ENCODE results near the gene NHLRC3. TPM values are rescaled to one million over a fixed set of nuclear protein-coding genes. Genes with fewer than 3 reads are reported as not detected.

NHLRC3 gene
- total and polyA plus RNA-seq, 9 of the 15 experiments (the other 6 are each of a cell fraction or from before 2014, with no cell fraction given), result 5.5 to 15.3 (median 9.0) TPM

- Histone ChIP-seq H3K9me1 (ENCODE audit: control insufficient read depth, insufficient read depth, low read length) (no peaks in the 10 kb centered on the region), H3K79me2 (ENCODE audit: control insufficient read depth, insufficient read depth, low read length) (no peaks in the 10 kb centered on the region), H3K4me2 (ENCODE audit: insufficient read depth, low read length) (no peak overlapping the region), H2AFZ (ENCODE audit: low read depth, low read length) (no peak overlapping the region), H3K4me1 (replicated peaks in 1 of 2; ENCODE audit: control insufficient read depth in 2 of 2, insufficient read depth in 2 of 2, low read length in 2 of 2) (no peaks in the 10 kb centered on the region), H3K36me3 (ENCODE audit: control insufficient read depth, insufficient read depth, low read length) (peaks cover 82% of the 10 kb centered on the region), H3K27ac (ENCODE audit: extremely low read depth, low read depth, low read length) (no peak overlapping the region), H3K4me3 (no peak overlapping the region), H4K20me1 (replicated peaks; ENCODE audit: control insufficient read depth, insufficient read depth, low read length) (no peaks in the 10 kb centered on the region), H3K27me3 (ENCODE audit: control insufficient read depth in 2 of 2, insufficient read depth in 2 of 2, low read length in 2 of 2) (no peaks in the 10 kb centered on the region), H3K9ac (ENCODE audit: insufficient read depth in 1 of 2, low read depth in 2 of 2, low read length in 2 of 2) (no peak overlapping the region), H3K9me3 (replicated peaks; ENCODE audit: control insufficient read depth, insufficient read depth, low read depth, low read length) (no peaks in the 10 kb centered on the region)
- DNase-seq (ENCODE audit: extremely low read depth in 1 of 4, low spot score in 3 of 4) (no peak), FAIRE-seq (no peak), ATAC-seq (no peak)
- no peak for TF ChIP-seq PBX2 (CRISPR knock-in tag; IDR thresholded peaks at IDR 0.05; ENCODE audit: low read depth)
- TF ChIP-seq PBX2 (tag; conservative IDR thresholded peaks at IDR 0.05; ENCODE audit: low read depth), result no peak
- TF ChIP-seq HDGF (IDR thresholded peaks at IDR 0.05), result no peak
- no peak for TF ChIP-seq GATA2 (CRISPR knock-in tag; IDR thresholded peaks at IDR 0.05)
- no peak for TF ChIP-seq KHSRP (IDR thresholded peaks at IDR 0.05)
- no peak for TF ChIP-seq ZNF41 (CRISPR knock-in tag; conservative IDR thresholded peaks at IDR 0.05)
- TF ChIP-seq CBX2 (IDR thresholded peaks at IDR 0.05; ENCODE audit: insufficient read depth, low read length, poor library complexity, severe bottlenecking), result no peak
- TF ChIP-seq ZNF184 (CRISPR knock-in tag; IDR thresholded peaks at IDR 0.05), result no peak
- TF ChIP-seq MEF2D (tag; conservative IDR thresholded peaks at IDR 0.05; ENCODE audit: low read depth), result no peak
- TF ChIP-seq CREBBP (IDR thresholded peaks at IDR 0.05; ENCODE audit: low read depth, low read length), result no peak
- TF ChIP-seq BRD9 (IDR thresholded peaks at IDR 0.05; ENCODE audit: low read depth, partially characterized antibody), result no peak
- no peak for TF ChIP-seq TAF15 (IDR thresholded peaks at IDR 0.05; ENCODE audit: low read depth, low read length)
- TF ChIP-seq SAFB2 (IDR thresholded peaks at IDR 0.05; ENCODE audit: borderline replicate concordance, low read depth, low read length, severe bottlenecking), result no peak
- no peak for TF ChIP-seq TOE1 (IDR thresholded peaks at IDR 0.05; ENCODE audit: borderline replicate concordance)
- TF ChIP-seq TOE1 (CRISPR knock-in tag; IDR thresholded peaks at IDR 0.05; ENCODE audit: borderline replicate concordance, low read depth), result no peak
- TF ChIP-seq RBM39 (optimal IDR thresholded peaks at IDR 0.05; ENCODE audit: low read depth, low read length), result no peak
- TF ChIP-seq FOXM1 (IDR thresholded peaks at IDR 0.05; ENCODE audit: low read depth), result no peak
- TF ChIP-seq FOXM1 (CRISPR knock-in tag; IDR thresholded peaks at IDR 0.05; ENCODE audit: low read depth), result no peak
- no peak for TF ChIP-seq ETV6 (IDR thresholded peaks at IDR 0.05; ENCODE audit: borderline replicate concordance in 1 of 2, low read depth in 2 of 2, low read length in 1 of 2)
- no peak for TF ChIP-seq ETV6 (CRISPR knock-in tag; IDR thresholded peaks at IDR 0.05; ENCODE audit: borderline replicate concordance)
- CTCF ChIA-PET (ENCODE audit: low intra/inter-chr PET ratio), result no interaction called here
- POLR2A ChIA-PET, result interaction anchor here (1.7 kb wide), 1 partner anchor 14 kb away, joined by 4 read pairs; the partner anchor contains the start of gene PROSER1
- no TSS peak for BruUV-seq (replicated peaks)
- in situ Hi-C loops (cut with MboI) (no loop called here), intact Hi-C loops (cut with micrococcal nuclease) (no loop called here)
Observed at GRCh38 chr13:39023761-39024160, 14.5 kb upstream of the NHLRC3 start.
